GM19324 (cell line): ENCODE data around the gene CCDC27.
"Not testable (repeated sequence)": the region's sequence is repeated elsewhere in the genome, so short reads cannot be mapped to it uniquely, and the experiment has no call there.

ENCODE experiments used
- ATAC-seq: cut with Tn5 transposase; IDR thresholded peaks from one replicate; pipeline ENCODE4 v1.9.1; 2021; ENCODE audit warnings: mild to moderate bottlenecking, moderate library complexity; ENCODE audit not compliant: unreplicated experiment, low FRiP score

Gene CCDC27

GRCh38 chr1:3787745-3788605 lies 35.7 kb downstream of the CCDC27 start:
- ATAC-seq, result no peak

DNA sequence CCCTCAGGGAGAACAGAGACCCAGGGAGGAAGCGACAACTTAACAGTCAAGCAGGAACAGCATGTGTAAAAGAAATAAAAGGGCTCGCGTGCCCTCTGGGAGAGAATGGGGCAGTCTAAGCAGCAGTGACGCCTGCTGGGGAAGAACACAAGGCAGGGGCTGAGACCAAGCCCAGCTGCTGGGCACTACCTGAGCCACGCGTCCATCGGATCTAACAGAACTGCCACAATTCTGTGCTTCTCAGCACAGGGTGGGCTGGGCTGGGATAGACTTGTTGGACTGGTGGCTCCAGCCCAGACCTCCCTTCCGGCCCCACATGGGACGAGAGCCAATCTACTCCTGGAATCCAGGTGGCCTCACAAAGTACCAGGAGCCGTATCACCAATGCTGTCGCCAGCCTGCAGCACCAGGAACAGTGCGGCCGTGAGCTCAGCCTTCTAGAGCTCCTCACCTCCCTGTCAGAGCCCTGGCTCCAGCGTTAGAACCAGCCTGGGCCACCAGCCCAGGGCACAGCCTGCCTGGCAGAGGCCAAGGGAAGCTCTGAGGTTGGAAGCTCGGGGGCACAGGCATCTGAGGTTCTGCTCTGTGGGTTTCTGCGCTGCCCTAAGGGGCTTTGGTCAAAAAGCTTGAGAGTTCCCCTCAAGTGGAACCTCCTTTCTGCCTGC lies 36.6 kb downstream of the CCDC27 start:
- no peak for ATAC-seq

- ATAC-seq, result no peak
Measured at GRCh38 chr1:3789421-3790300, 37.4 kb downstream of the CCDC27 start.

- ATAC-seq, result no peak
Measured at GRCh38 chr1:3790500-3790923, 38.3 kb downstream of the CCDC27 start.

- no peak for ATAC-seq
Measured at GRCh38 chr1:3790952-3791351, 38.7 kb downstream of the CCDC27 start.

GRCh38 chr1:3795453-3796214 lies 43.4 kb downstream of the CCDC27 start:
- ATAC-seq, result no peak

DNA sequence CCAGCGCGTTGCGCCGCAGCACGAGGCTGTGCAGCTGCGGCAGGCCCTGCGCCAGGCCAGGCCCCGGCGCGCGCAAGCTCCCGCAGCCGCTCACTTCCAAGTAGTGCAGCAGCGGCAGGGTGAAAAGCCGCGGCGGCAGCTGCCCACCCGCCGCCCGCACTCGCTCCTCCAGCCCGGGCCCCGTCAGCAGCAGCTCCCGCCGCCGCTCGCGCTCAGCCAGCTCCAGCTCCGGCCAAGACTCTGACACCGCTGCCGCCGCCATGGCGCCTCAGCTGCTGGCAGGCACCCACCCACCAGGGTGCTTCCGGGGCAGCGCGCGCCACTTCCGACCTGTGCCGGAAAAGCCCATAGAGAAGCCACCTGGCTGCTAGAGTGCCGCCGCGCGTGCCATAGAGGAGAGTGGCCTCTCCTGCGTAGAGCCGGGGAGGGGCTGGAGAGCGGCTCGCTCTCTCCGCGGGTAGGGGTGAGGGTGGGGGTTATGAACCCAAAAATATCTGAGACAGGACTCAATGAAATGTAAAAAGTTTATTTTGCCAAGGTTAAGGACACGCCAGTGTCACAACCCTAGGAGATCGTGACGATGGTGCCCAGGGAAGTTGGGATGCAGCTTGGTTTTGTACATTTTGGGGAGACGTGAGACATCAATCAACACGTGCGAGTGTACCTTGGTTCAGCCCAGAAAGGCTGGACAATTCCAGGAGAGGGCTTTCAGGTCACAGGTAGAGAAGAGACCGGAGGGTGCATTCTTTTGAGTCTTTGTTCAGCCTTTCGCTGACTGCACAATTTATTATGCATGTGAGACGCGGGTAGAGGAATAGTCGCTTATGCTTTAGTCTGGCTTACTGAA lies 44.2 kb downstream of the CCDC27 start, which contains the start of gene LRRC47:
Gene LRRC47 (minus strand): TSS at position 284 of the 847 bp plus-strand sequence. CDS start 22 bp downstream, at position 262.
- peak; percentile 98 for ATAC-seq

DNA sequence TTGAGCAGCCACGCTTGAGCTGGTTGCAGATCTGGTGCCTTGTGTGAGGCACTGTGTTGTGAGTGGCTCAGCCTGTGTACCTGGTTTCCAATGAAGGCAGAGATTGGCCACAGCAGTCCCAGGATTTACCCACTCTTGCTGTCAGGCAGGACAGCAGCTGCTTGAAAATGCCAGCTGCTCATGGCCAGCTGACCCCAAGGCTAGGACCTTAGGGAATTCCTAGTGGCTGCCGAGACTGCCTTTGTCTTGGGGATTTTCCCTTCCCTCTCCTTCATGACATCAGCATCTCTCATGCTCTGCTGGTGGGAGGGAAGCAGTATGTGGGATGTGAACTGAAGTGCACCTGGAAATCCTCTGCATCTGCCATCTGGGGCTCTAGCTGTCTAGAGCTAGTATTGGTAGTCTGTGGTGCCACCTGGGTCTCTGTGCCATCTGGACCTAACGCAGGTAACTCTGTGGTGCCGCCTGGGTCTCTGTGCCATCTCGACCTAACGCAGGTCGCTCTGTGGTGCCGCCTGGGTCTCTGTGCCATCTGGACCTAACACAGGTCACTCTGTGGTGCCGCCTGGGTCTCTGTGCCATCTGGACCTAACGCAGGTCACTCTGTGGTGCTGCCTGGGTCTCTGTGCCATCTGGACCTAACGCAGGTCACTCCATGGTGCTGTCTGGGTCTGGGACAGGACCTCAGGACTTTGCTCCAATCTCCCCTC lies 47.9 kb downstream of the CCDC27 start:
- no peak for ATAC-seq

GRCh38 chr1:3800795-3801194 lies 48.5 kb downstream of the CCDC27 start:
- not testable (repeated sequence) for ATAC-seq

GRCh38 chr1:3803905-3804626 lies 51.8 kb downstream of the CCDC27 start:
- no peak for ATAC-seq

- not testable (repeated sequence) for ATAC-seq
Measured at GRCh38 chr1:3804627-3804944, 52.3 kb downstream of the CCDC27 start.

DNA sequence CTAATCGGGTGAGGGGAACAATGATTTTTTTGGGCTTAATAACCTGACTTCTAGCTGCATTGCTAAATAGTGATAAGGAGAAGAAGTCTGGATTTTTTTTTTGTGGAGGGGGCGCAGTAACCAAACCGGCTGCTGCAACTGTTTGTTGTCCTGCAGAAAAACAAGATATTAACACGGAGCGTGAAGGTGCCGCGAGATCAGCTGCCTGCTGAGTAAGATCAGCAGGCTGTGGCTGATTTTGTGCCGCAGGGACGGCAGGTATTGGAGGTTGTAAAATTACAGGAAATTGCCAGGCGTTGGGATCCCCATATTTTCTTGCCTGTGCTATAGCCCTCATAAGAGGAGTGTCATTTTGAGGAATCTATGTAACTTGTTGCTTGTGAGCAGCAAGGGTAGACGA lies 52.8 kb downstream of the CCDC27 start:
- no peak for ATAC-seq

DNA sequence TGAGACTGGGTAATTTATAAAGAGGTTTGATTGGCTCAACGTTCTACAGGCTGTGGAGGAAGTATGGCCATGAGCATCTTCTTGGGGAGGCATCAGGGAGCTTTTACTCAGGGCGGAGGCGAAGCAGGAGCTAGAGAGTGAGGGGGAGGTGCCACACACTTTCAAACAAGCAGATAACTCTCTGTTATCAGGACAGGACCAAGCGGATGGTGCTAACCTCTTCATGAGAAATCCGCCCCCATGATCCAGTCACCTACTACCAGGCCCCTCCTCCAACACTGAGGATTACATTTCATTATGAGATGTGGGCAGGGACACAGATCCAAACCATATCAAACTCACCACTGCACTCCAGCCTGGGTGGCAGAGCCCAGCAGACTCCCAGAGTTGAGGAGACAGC lies 55.5 kb downstream of the CCDC27 start:
- ATAC-seq, result no peak

- no peak for ATAC-seq
Measured at GRCh38 chr1:3809680-3810079, 57.4 kb downstream of the CCDC27 start.

DNA sequence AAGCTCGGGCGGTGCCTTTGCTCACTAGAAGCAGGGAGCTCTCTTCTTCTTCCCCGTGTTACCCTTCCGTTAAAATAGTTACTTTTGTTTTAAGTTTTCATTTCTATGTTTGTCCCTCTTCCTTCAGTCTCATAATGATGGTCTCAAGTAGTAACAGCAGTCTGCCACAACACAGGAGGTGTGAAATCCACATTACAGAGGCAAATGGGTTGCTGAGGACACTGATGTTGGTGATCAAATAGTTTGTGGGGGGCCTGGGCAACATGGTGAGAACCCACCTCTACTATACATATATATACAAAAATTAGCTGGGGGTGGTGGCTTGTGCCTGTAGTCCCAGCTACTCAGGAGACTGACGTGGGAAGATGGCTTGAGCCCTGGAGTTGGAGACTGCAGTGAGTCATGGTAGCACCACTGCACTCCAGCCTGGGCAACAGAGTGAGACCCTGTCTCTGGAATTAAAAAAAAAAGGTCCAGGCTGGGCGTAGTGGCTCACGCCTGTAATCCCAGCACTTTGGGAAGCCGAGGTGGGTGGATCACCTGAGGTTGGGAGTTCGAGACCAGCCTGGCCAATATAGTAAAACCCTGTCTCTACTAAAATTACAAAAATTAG lies 58.0 kb downstream of the CCDC27 start:
- ATAC-seq, result not testable (repeated sequence)

DNA sequence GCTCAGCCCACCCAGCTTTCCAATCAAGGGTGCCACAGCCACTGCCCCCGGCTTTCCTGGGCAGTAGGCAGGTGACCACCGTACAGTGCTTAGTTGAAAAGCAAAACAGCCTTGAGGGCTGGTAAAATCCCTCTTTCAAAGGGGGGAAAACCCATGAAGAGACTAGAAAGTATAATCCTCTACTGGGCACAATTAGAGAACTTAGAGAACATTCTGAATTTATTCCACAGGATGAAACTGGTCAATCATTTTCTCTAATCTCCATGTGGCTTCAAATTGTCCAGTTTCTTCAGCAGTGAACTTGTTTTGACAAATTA lies 59.3 kb downstream of the CCDC27 start:
- ATAC-seq, result no peak

DNA sequence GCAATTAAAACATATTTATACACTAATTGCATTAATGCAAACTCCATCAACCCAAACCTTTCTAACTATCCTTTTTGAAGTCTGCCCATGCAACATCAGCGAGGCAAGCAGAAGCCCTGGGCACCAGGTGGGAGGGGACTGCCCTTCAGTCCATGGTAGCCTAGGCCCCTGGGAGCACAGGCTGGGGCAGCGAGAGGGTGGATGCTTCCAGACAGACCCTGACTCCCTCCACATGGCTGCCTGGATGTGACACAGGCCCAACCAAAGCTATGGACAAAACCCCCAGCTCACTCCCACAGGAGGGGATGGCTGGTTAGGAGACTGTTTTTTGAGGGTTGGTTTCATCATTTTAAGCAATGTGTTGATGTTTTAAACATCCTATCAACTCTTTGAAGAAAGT lies 61.8 kb downstream of the CCDC27 start:
- no peak for ATAC-seq
